Measurements from ENCODE around the gene PRTFDC1. TPM values are rescaled to one million over a fixed set of nuclear protein-coding genes. Genes with fewer than 3 reads are reported as not detected.
A peak's percentile ranks its signal among the peaks of the same experiment; 100 is the strongest.

PRTFDC1 gene
- total and polyA plus RNA-seq, 2 donors: 6.1 to 9.1 TPM

DNA sequence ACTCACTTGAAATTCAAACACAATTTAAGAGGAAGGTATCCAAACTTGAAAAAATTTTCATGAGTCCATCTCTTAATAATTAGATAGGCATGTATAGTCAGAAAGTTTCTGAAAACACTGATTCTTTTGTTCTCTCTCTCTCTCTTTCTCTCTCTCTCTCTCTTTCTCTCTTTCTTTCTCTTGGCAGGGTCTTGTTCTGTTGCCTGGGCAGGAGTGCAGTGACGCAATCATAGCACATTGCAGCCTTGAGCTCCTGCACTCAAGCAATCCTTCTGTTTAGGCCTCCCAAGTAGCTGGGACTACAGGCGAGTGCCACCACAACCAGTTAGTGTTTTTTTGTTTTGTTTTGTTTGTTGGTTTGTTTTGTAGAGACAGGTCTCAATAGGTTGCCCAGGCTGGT, 59.3 kb downstream of the PRTFDC1 start:
- no peaks in the 10 kb centered on the region for H3K36me3 ChIP-seq (ENCODE audit: control insufficient read depth in 2 of 2, insufficient read depth in 2 of 2, low read length in 1 of 2)
- no peaks in the 10 kb centered on the region for H3K4me1 ChIP-seq (ENCODE audit: control insufficient read depth in 2 of 2, insufficient read depth in 2 of 2, low read length in 2 of 2)
- 93% methylated on average over 2 of the region's 2 CpGs for WGBS
- DNase-seq (ENCODE audit: low read depth in 6 of 9, low spot score in 9 of 9): no peak
- H3K27ac ChIP-seq (ENCODE audit: low read depth in 1 of 2, low read length in 1 of 2): no peak overlapping the region
- no peaks in the 10 kb centered on the region for H3K27me3 ChIP-seq (ENCODE audit: control insufficient read depth in 2 of 2, insufficient read depth in 1 of 2, low read length in 1 of 2)
- no peak overlapping the region for H3K4me3 ChIP-seq (ENCODE audit: low read length in 2 of 2)
- H3K9me3 ChIP-seq (ENCODE audit: control insufficient read depth in 2 of 2, insufficient read depth in 1 of 2, low read length in 1 of 2): no peaks in the 10 kb centered on the region

DNA sequence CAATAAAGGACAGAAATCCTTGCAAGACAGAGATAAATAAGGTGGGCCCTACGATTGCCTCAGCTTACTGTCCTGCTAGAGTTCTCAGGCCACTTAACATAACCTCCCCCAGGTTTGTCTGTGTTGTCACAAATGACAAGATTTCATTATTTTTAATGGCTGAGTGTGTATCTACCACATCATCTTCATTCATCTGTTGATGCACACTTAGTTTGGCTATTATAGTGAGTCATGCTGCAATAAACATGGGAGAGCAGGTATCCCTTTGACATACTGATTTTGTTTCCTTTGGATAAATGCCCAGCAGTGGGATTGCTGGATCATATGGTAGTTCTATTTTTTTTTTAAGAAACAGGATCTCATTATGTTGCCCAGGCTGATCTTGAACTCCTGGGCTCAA, 60.6 kb downstream of the PRTFDC1 start:
- 96% methylated on average over 1 of the region's 1 CpG for WGBS
- no peak for DNase-seq (ENCODE audit: low read depth in 6 of 9, low spot score in 9 of 9)
- Histone ChIP-seq H3K4me1 (ENCODE audit: control insufficient read depth in 2 of 2, insufficient read depth in 2 of 2, low read length in 2 of 2) (peaks cover 0 to 5% of the 10 kb centered on the region in 2 donors), H3K4me3 (ENCODE audit: low read length in 2 of 2) (no peak overlapping the region), H3K27me3 (ENCODE audit: control insufficient read depth in 2 of 2, insufficient read depth in 1 of 2, low read length in 1 of 2) (no peaks in the 10 kb centered on the region), H3K27ac (ENCODE audit: low read depth in 1 of 2, low read length in 1 of 2) (no peak overlapping the region), H3K36me3 (ENCODE audit: control insufficient read depth in 2 of 2, insufficient read depth in 2 of 2, low read length in 1 of 2) (no peaks in the 10 kb centered on the region), H3K9me3 (ENCODE audit: control insufficient read depth in 2 of 2, insufficient read depth in 1 of 2, low read length in 1 of 2) (no peaks in the 10 kb centered on the region)

DNA sequence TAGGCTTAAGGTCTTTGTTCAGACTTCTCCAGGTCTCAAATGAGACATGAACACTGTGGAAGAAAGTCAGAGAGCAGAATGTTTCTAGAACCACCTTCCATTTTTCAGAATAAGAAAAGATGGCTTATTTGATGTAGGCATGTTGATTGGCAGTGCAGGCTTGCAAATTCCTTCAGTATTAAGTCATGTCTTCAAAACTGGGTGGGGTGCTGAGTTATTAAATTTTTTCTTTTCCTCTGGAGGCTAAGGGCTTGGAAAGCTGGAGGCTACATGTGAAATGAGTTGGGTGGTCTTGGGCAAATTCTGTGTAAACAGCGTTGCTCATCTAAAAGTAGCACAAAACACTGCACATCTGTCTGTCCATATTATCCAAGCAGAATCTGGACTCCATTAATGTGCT, 62.8 kb downstream of the PRTFDC1 start:
- no peaks in the 10 kb centered on the region for H3K9me3 ChIP-seq (ENCODE audit: control insufficient read depth in 2 of 2, insufficient read depth in 1 of 2, low read length in 1 of 2)
- peaks cover 3 to 5% of the 10 kb centered on the region in 2 donors for H3K4me1 ChIP-seq (ENCODE audit: control insufficient read depth in 2 of 2, insufficient read depth in 2 of 2, low read length in 2 of 2)
- H3K27ac ChIP-seq (ENCODE audit: low read depth in 1 of 2, low read length in 1 of 2): no peak overlapping the region
- no peak overlapping the region for H3K4me3 ChIP-seq (ENCODE audit: low read length in 2 of 2)
- no peaks in the 10 kb centered on the region for H3K27me3 ChIP-seq (ENCODE audit: control insufficient read depth in 2 of 2, insufficient read depth in 1 of 2, low read length in 1 of 2)
- 100% methylated on average over 1 of the region's 1 CpG for WGBS
- H3K36me3 ChIP-seq (ENCODE audit: control insufficient read depth in 2 of 2, insufficient read depth in 2 of 2, low read length in 1 of 2): no peaks in the 10 kb centered on the region
- DNase-seq (ENCODE audit: low read depth in 6 of 9, low spot score in 9 of 9): no peak

DNA sequence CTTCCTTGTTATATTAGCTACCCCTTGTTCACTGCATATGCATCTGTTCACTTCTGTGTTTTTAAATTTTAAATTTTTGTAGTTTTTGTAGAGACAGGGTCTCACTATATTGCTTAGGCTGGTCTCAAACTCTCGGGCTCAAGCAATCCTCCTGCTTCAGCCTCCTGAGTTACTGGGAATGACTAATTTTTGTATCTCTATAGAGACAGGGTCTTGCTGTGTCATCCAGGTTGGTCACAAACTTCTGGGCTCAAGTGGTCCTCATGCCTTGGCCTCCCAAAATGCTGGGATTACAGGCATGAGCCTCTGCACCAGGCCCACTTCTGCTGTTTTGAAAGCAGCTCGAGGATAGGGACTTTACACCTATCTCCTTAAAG, 64.6 kb downstream of the PRTFDC1 start:
- Histone ChIP-seq H3K27me3 (ENCODE audit: control insufficient read depth in 2 of 2, insufficient read depth in 1 of 2, low read length in 1 of 2) (no peaks in the 10 kb centered on the region), H3K4me3 (ENCODE audit: low read length in 2 of 2) (no peak overlapping the region)
- 89% methylated on average over 2 of the region's 2 CpGs for WGBS

DNA sequence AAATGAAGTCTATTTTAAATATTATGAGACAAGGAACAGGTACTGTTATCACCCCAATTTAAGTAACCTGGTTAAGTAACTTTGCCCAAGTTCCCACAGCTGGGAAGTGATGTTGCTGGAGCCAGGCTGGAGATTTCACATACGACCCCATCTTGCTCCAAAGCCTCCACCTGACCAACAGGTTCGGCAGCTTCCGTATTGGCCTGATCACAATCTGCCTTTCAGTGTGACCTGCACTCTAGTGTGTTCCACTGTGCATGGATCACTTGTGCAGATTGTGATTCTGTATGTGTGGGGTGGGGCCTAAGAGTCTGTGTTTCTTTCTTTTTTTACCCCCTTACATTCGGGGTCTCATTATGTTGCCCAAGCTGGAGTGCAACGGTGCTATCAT, 66.1 kb downstream of the PRTFDC1 start:
- DNase-seq (ENCODE audit: low read depth in 6 of 9, low spot score in 9 of 9): no peak
- Histone ChIP-seq H3K27ac (ENCODE audit: low read depth in 1 of 2, low read length in 1 of 2) (no peak overlapping the region), H3K27me3 (ENCODE audit: control insufficient read depth in 2 of 2, insufficient read depth in 1 of 2, low read length in 1 of 2) (no peaks in the 10 kb centered on the region)

More for the DNA sequence above, 64.6 kb downstream of the PRTFDC1 start:
- no peak for DNase-seq (ENCODE audit: low read depth in 6 of 9, low spot score in 9 of 9)
- Histone ChIP-seq H3K9me3 (ENCODE audit: control insufficient read depth in 2 of 2, insufficient read depth in 1 of 2, low read length in 1 of 2) (no peaks in the 10 kb centered on the region), H3K4me1 (ENCODE audit: control insufficient read depth in 2 of 2, insufficient read depth in 2 of 2, low read length in 2 of 2) (peaks cover 5% of the 10 kb centered on the region in 2 donors), H3K36me3 (ENCODE audit: control insufficient read depth in 2 of 2, insufficient read depth in 2 of 2, low read length in 1 of 2) (no peaks in the 10 kb centered on the region), H3K27ac (ENCODE audit: low read depth in 1 of 2, low read length in 1 of 2) (peak overlapping the region in 1 of 2 donors; percentile 54)

DNA sequence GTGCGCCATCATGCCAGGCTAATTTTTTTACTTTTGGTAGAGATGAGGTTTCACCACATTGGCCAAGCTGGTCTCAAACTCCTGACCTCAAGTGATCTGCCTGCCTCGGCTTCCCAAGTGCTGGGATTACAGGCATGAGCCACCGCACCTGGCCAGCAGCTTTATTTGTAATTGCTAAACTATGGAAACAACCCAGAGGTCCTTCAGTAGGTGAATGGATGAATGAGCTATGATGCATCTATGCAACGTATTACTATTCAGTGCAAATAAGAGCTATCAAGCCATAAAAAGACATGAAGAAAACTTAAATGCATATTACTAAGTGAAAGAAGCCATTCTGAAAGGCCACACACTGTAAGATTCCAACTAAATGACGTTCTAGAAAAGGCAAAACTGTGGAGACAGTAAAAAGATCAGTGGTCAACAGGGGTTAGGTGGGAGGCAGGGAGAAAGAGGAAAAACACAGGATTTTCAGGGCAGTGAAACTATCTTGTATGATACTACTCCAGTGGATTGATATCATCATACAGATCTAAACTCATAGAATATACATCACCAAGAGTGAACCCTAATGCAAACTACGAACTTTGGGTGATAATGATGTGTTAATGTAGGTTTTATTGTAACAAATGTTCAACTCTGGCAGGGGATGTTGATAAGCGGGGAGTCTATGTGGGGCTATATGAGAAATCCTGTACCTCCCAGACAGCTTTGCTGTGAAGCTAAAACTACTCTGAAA, 66.7 kb downstream of the PRTFDC1 start:
- Histone ChIP-seq H3K27me3 (ENCODE audit: control insufficient read depth in 2 of 2, insufficient read depth in 1 of 2, low read length in 1 of 2) (no peaks in the 10 kb centered on the region), H3K27ac (ENCODE audit: low read depth in 1 of 2, low read length in 1 of 2) (no peak overlapping the region), H3K9me3 (ENCODE audit: control insufficient read depth in 2 of 2, insufficient read depth in 1 of 2, low read length in 1 of 2) (no peaks in the 10 kb centered on the region), H3K36me3 (ENCODE audit: control insufficient read depth in 2 of 2, insufficient read depth in 2 of 2, low read length in 1 of 2) (no peaks in the 10 kb centered on the region), H3K4me3 (ENCODE audit: low read length in 2 of 2) (no peak overlapping the region), H3K4me1 (ENCODE audit: control insufficient read depth in 2 of 2, insufficient read depth in 2 of 2, low read length in 2 of 2) (peaks cover 7 to 11% of the 10 kb centered on the region in 2 donors)
- 97% methylated on average over 7 of the region's 7 CpGs for WGBS
- DNase-seq (ENCODE audit: low read depth in 6 of 9, low spot score in 9 of 9): no peak

More for the DNA sequence above, 66.1 kb downstream of the PRTFDC1 start:
- Histone ChIP-seq H3K36me3 (ENCODE audit: control insufficient read depth in 2 of 2, insufficient read depth in 2 of 2, low read length in 1 of 2) (no peaks in the 10 kb centered on the region), H3K9me3 (ENCODE audit: control insufficient read depth in 2 of 2, insufficient read depth in 1 of 2, low read length in 1 of 2) (no peaks in the 10 kb centered on the region), H3K4me3 (ENCODE audit: low read length in 2 of 2) (no peak overlapping the region), H3K4me1 (ENCODE audit: control insufficient read depth in 2 of 2, insufficient read depth in 2 of 2, low read length in 2 of 2) (peaks cover 7 to 11% of the 10 kb centered on the region in 2 donors)
- WGBS: 75% methylated on average over 5 of the region's 5 CpGs

DNA sequence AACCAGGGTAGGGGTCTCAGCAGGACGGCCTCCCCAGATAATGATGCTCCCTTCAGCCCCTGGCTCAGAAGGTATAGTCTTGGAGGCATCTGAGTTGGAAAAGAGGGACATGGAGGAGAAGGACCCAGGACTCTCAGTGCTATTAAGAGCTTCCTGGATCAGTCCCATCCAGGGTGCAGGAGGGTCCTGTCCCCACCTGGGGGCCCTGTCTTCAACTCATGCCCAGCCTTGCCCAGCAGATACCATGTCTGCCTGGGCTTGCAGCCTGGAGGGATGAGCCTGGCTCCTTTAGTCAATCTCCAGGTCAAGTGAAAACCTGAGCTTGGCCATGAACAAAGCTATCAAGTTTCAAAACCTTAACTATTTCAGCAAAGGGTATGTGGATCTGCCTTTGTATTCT, 67.6 kb downstream of the PRTFDC1 start:
- Histone ChIP-seq H3K4me3 (ENCODE audit: low read length in 2 of 2) (no peak overlapping the region), H3K27ac (ENCODE audit: low read depth in 1 of 2, low read length in 1 of 2) (no peak overlapping the region), H3K36me3 (ENCODE audit: control insufficient read depth in 2 of 2, insufficient read depth in 2 of 2, low read length in 1 of 2) (no peaks in the 10 kb centered on the region), H3K27me3 (ENCODE audit: control insufficient read depth in 2 of 2, insufficient read depth in 1 of 2, low read length in 1 of 2) (no peaks in the 10 kb centered on the region), H3K4me1 (ENCODE audit: control insufficient read depth in 2 of 2, insufficient read depth in 2 of 2, low read length in 2 of 2) (peaks cover 7 to 11% of the 10 kb centered on the region in 2 donors), H3K9me3 (ENCODE audit: control insufficient read depth in 2 of 2, insufficient read depth in 1 of 2, low read length in 1 of 2) (no peaks in the 10 kb centered on the region)
- WGBS: 97% methylated on average over 1 of the region's 1 CpG
- DNase-seq (ENCODE audit: low read depth in 6 of 9, low spot score in 9 of 9): no peak

DNA sequence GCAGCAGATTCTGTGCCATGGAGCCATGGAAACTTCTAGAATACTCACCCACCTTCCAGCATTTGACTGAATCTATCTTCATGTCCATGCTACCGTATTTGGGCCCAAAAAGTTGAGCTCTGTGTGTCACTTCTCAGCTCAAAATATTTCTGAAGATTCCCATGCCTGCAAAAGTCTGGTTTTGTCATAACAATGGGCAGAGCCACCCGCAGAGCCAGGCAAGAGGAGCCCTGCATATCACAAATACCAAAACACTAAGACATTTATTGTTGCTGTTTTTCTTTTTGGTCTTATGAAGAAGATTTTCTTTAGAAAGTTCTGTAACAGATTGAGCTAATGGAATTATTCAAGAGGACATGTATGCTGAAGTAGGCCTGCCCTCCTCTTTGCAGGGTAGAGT, 68.1 kb downstream of the PRTFDC1 start:
- H3K4me1 ChIP-seq (ENCODE audit: control insufficient read depth in 2 of 2, insufficient read depth in 2 of 2, low read length in 2 of 2): peaks cover 7 to 11% of the 10 kb centered on the region in 2 donors
- peak overlapping the region in 1 of 2 donors; percentile 31 for H3K27ac ChIP-seq (ENCODE audit: low read depth in 1 of 2, low read length in 1 of 2)
- no peaks in the 10 kb centered on the region for H3K36me3 ChIP-seq (ENCODE audit: control insufficient read depth in 2 of 2, insufficient read depth in 2 of 2, low read length in 1 of 2)
- no peaks in the 10 kb centered on the region for H3K9me3 ChIP-seq (ENCODE audit: control insufficient read depth in 2 of 2, insufficient read depth in 1 of 2, low read length in 1 of 2)
- WGBS: 95% methylated on average over 2 of the region's 2 CpGs
- no peak for DNase-seq (ENCODE audit: low read depth in 6 of 9, low spot score in 9 of 9)
- H3K27me3 ChIP-seq (ENCODE audit: control insufficient read depth in 2 of 2, insufficient read depth in 1 of 2, low read length in 1 of 2): no peaks in the 10 kb centered on the region
- no peak overlapping the region for H3K4me3 ChIP-seq (ENCODE audit: low read length in 2 of 2)

DNA sequence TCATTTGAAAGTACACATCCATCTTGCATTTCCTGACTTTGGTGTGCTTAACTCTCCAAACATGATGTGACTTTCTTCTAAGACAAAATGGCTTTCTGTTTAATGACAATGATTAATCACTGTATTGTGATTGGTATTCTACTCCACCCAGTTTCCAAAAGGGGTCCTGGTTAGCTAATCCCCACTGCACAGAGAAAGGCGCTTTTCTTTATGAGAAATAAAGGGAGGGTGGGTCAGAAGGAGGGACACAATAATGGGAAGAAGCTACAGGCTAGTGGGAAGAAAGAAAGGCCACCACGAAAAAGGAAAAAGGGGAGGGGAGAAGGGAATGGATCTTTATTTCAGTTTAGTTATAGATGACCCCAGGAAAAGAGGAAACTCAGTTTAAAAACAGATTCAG, 69.2 kb downstream of the PRTFDC1 start:
- H3K4me3 ChIP-seq (ENCODE audit: low read length in 2 of 2): no peak overlapping the region
- no peaks in the 10 kb centered on the region for H3K36me3 ChIP-seq (ENCODE audit: control insufficient read depth in 2 of 2, insufficient read depth in 2 of 2, low read length in 1 of 2)
- H3K27me3 ChIP-seq (ENCODE audit: control insufficient read depth in 2 of 2, insufficient read depth in 1 of 2, low read length in 1 of 2): no peaks in the 10 kb centered on the region
- no peak for DNase-seq (ENCODE audit: low read depth in 6 of 9, low spot score in 9 of 9)
- 63% methylated on average over 2 of the region's 2 CpGs for WGBS
- H3K9me3 ChIP-seq (ENCODE audit: control insufficient read depth in 2 of 2, insufficient read depth in 1 of 2, low read length in 1 of 2): no peaks in the 10 kb centered on the region
- peaks cover 7 to 11% of the 10 kb centered on the region in 2 donors for H3K4me1 ChIP-seq (ENCODE audit: control insufficient read depth in 2 of 2, insufficient read depth in 2 of 2, low read length in 2 of 2)
- H3K27ac ChIP-seq (ENCODE audit: low read depth in 1 of 2, low read length in 1 of 2): peak overlapping the region in 1 of 2 donors; percentile 26

All from thymus (tissue), 11 donors.